ENCODE results near the gene ATF6.

- TF ChIP-seq CTCF (IDR thresholded peaks at IDR 0.05) = no peak
- no peak for TF ChIP-seq POLR2A (IDR thresholded peaks at IDR 0.05)
These were observed 24.6 kb downstream of the ATF6 start for GRCh38 chr1:161790587-161791317.

All from testis (tissue), 2 donors.